Measurements from ENCODE around the gene MAP4K4.
"Not testable (repeated sequence)": the region's sequence is repeated elsewhere in the genome, so short reads cannot be mapped to it uniquely, and the experiment has no call there.

The MAP4K4 gene

GRCh38 chr2:101931402-101931801, 233.9 kb downstream of the MAP4K4 start:
- no peak overlapping the region for H3K4ac ChIP-seq (ENCODE audit: low read length)
- no CpG with 5 or more reads among the region's 3 CpGs for WGBS, 2 donors (ENCODE audit: extremely low coverage in 2 of 2, insufficient read length in 2 of 2, insufficient replicate concordance in 1 of 2)

GRCh38 chr2:101935764-101936163, 238.3 kb downstream of the MAP4K4 start:
- H3K4ac ChIP-seq (ENCODE audit: low read length); H2BK12ac ChIP-seq (ENCODE audit: low read length); H3K27me3 ChIP-seq (ENCODE audit: control insufficient read depth in 3 of 3, insufficient read depth in 3 of 3, low read depth in 1 of 3, low read length in 3 of 3); H3K23ac ChIP-seq (ENCODE audit: low read depth, low read length, poor library complexity); H3K4me2 ChIP-seq (ENCODE audit: insufficient read depth, low read length, poor library complexity, severe bottlenecking); H3K4me1 ChIP-seq (ENCODE audit: control insufficient read depth in 2 of 2, insufficient read depth in 1 of 2, low read depth in 1 of 2, low read length in 2 of 2); H3K9me3 ChIP-seq (replicated peaks in 1 of 2; ENCODE audit: control insufficient read depth in 2 of 2, insufficient read depth in 1 of 2, low read depth in 1 of 2, low read length in 2 of 2); H3K4me3 ChIP-seq (ENCODE audit: low read length in 2 of 2); H2BK120ac ChIP-seq (ENCODE audit: low read depth, low read length); H3K27ac ChIP-seq (replicated peaks; ENCODE audit: low read length); H3K79me1 ChIP-seq (ENCODE audit: low read depth, low read length); H4K91ac ChIP-seq (ENCODE audit: low read depth, low read length, poor library complexity); DNase-seq (ENCODE audit: low spot score); H4K8ac ChIP-seq (ENCODE audit: low read depth, low read length); H2BK15ac ChIP-seq (ENCODE audit: low read length); H3K36me3 ChIP-seq (replicated peaks in 1 of 2; ENCODE audit: control insufficient read depth in 2 of 2, insufficient read depth in 2 of 2, low read length in 2 of 2); H3K9ac ChIP-seq (ENCODE audit: low read depth, low read length, poor library complexity); H2AK5ac ChIP-seq (ENCODE audit: low read depth, low read length); H3K14ac ChIP-seq (ENCODE audit: low read length): not testable (repeated sequence)
- peak overlapping the region; percentile 35 for H2AFZ ChIP-seq (ENCODE audit: low read length)
- peak overlapping the region; percentile 48 for H3K18ac ChIP-seq (ENCODE audit: low read length)
- no CpG with 5 or more reads among the region's 4 CpGs for WGBS, 2 donors (ENCODE audit: extremely low coverage in 2 of 2, insufficient read length in 2 of 2, insufficient replicate concordance in 1 of 2)
- peak overlapping the region; percentile 39 for H2BK5ac ChIP-seq (ENCODE audit: low read length)

More at GRCh38 chr2:101931402-101931801, 233.9 kb downstream of the MAP4K4 start:
- H2BK15ac ChIP-seq (ENCODE audit: low read length): no peak overlapping the region
- H3K18ac ChIP-seq (ENCODE audit: low read length): no peak overlapping the region
- no peaks in the 10 kb centered on the region for H3K79me1 ChIP-seq (ENCODE audit: low read depth, low read length)
- H3K4me3 ChIP-seq (ENCODE audit: low read length in 2 of 2): no peak overlapping the region
- no peak overlapping the region for H3K14ac ChIP-seq (ENCODE audit: low read length)
- no peak for DNase-seq (ENCODE audit: low spot score)
- no peaks in the 10 kb centered on the region for H3K4me1 ChIP-seq (ENCODE audit: control insufficient read depth in 2 of 2, insufficient read depth in 1 of 2, low read depth in 1 of 2, low read length in 2 of 2)
- H3K23ac ChIP-seq (ENCODE audit: low read depth, low read length, poor library complexity): no peak overlapping the region
- H3K9ac ChIP-seq (ENCODE audit: low read depth, low read length, poor library complexity): no peak overlapping the region
- no peak overlapping the region for H2BK120ac ChIP-seq (ENCODE audit: low read depth, low read length)
- no peaks in the 10 kb centered on the region for H3K36me3 ChIP-seq (replicated peaks in 1 of 2; ENCODE audit: control insufficient read depth in 2 of 2, insufficient read depth in 2 of 2, low read length in 2 of 2)
- H2AK5ac ChIP-seq (ENCODE audit: low read depth, low read length): no peak overlapping the region
- H4K8ac ChIP-seq (ENCODE audit: low read depth, low read length): no peak overlapping the region
- H2BK12ac ChIP-seq (ENCODE audit: low read length): no peak overlapping the region
- no peak overlapping the region for H2AFZ ChIP-seq (ENCODE audit: low read length)
- H2BK5ac ChIP-seq (ENCODE audit: low read length): no peak overlapping the region
- no peak overlapping the region for H3K4me2 ChIP-seq (ENCODE audit: insufficient read depth, low read length, poor library complexity, severe bottlenecking)
- H3K9me3 ChIP-seq (replicated peaks in 1 of 2; ENCODE audit: control insufficient read depth in 2 of 2, insufficient read depth in 1 of 2, low read depth in 1 of 2, low read length in 2 of 2): peaks cover 0 to 5% of the 10 kb centered on the region in 2 donors
- no peak overlapping the region for H4K91ac ChIP-seq (ENCODE audit: low read depth, low read length, poor library complexity)
- H3K27ac ChIP-seq (replicated peaks; ENCODE audit: low read length): no peak overlapping the region
- no peaks in the 10 kb centered on the region for H3K27me3 ChIP-seq (ENCODE audit: control insufficient read depth in 3 of 3, insufficient read depth in 3 of 3, low read depth in 1 of 3, low read length in 3 of 3)

- Histone ChIP-seq H3K14ac (ENCODE audit: low read length) (no peak overlapping the region), H4K91ac (ENCODE audit: low read depth, low read length, poor library complexity) (no peak overlapping the region), H3K27me3 (ENCODE audit: control insufficient read depth in 3 of 3, insufficient read depth in 3 of 3, low read depth in 1 of 3, low read length in 3 of 3) (no peaks in the 10 kb centered on the region), H3K4me1 (ENCODE audit: control insufficient read depth in 2 of 2, insufficient read depth in 1 of 2, low read depth in 1 of 2, low read length in 2 of 2) (no peaks in the 10 kb centered on the region), H2AK5ac (ENCODE audit: low read depth, low read length) (no peak overlapping the region), H3K4ac (ENCODE audit: low read length) (no peak overlapping the region), H3K23ac (ENCODE audit: low read depth, low read length, poor library complexity) (no peak overlapping the region), H3K36me3 (replicated peaks in 1 of 2; ENCODE audit: control insufficient read depth in 2 of 2, insufficient read depth in 2 of 2, low read length in 2 of 2) (no peaks in the 10 kb centered on the region), H3K27ac (replicated peaks; ENCODE audit: low read length) (no peak overlapping the region), H3K9me3 (replicated peaks in 1 of 2; ENCODE audit: control insufficient read depth in 2 of 2, insufficient read depth in 1 of 2, low read depth in 1 of 2, low read length in 2 of 2) (no peaks in the 10 kb centered on the region), H3K4me2 (ENCODE audit: insufficient read depth, low read length, poor library complexity, severe bottlenecking) (no peak overlapping the region), H2AFZ (ENCODE audit: low read length) (no peak overlapping the region), H2BK5ac (ENCODE audit: low read length) (no peak overlapping the region), H3K18ac (ENCODE audit: low read length) (no peak overlapping the region), H2BK12ac (ENCODE audit: low read length) (no peak overlapping the region), H2BK15ac (ENCODE audit: low read length) (no peak overlapping the region), H3K4me3 (ENCODE audit: low read length in 2 of 2) (no peak overlapping the region), H4K8ac (ENCODE audit: low read depth, low read length) (no peak overlapping the region), H2BK120ac (ENCODE audit: low read depth, low read length) (no peak overlapping the region), H3K79me1 (ENCODE audit: low read depth, low read length) (no peaks in the 10 kb centered on the region), H3K9ac (ENCODE audit: low read depth, low read length, poor library complexity) (no peak overlapping the region)
- DNase-seq (ENCODE audit: low spot score): no peak
- no CpG with 5 or more reads among the region's 3 CpGs for WGBS, 2 donors (ENCODE audit: extremely low coverage in 2 of 2, insufficient read length in 2 of 2, insufficient replicate concordance in 1 of 2)
Observed at GRCh38 chr2:101942851-101943250, 245.3 kb downstream of the MAP4K4 start.
